ENCODE data around the gene EPS8L1. TPM values are rescaled to one million over a fixed set of nuclear protein-coding genes. Genes with fewer than 3 reads are reported as not detected.
A peak's percentile ranks its signal among the peaks of the same experiment; 100 is the strongest.

Gene EPS8L1
- polyA plus RNA-seq, 1 of the 3 experiments (the other 2 are of a cell fraction) = 12.9 TPM

- no peak for TF ChIP-seq EP300 (IDR thresholded peaks at IDR 0.05; ENCODE audit: borderline replicate concordance in 1 of 2, low read depth in 1 of 2, low read length in 1 of 2)
- no peak for TF ChIP-seq FOXJ3 (CRISPR knock-in tag; IDR thresholded peaks at IDR 0.05)
- no peak for TF ChIP-seq SMC3 (IDR thresholded peaks at IDR 0.05; ENCODE audit: low read depth, low read length)
- no peak for TF ChIP-seq FOXM1 (IDR thresholded peaks at IDR 0.05; ENCODE audit: low read depth)
- no peak for TF ChIP-seq PBX3 (IDR thresholded peaks at IDR 0.05)
Measured at GRCh38 chr19:55088021-55088451, 12.4 kb downstream of the EPS8L1 start (continued).

GRCh38 chr19:55088543-55089341 lies 13.1 kb downstream of the EPS8L1 start:
- peak; percentile 92 for DNase-seq
- peak; percentile 37 for TF ChIP-seq RAD21 (IDR thresholded peaks at IDR 0.05; ENCODE audit: low read length)
- peak; percentile 46 for TF ChIP-seq SMC3 (IDR thresholded peaks at IDR 0.05; ENCODE audit: low read depth, low read length)
- no peak for TF ChIP-seq RCOR1 (IDR thresholded peaks at IDR 0.05; ENCODE audit: low read length)
- TF ChIP-seq CTCF (IDR thresholded peaks at IDR 0.05) = peak; percentile 63
- no peak overlapping the region for H3K4me2 ChIP-seq
- POLR2A ChIA-PET = no interaction called here
- H3K27me3 ChIP-seq (ENCODE audit: insufficient read depth) = no peaks in the 10 kb centered on the region
- no peak overlapping the region for H3K4me3 ChIP-seq (ENCODE audit: low read depth in 2 of 2, low read length in 1 of 2)
- 56% methylated on average over 17 of the region's 18 CpGs for WGBS (ENCODE audit: low lambda C conversion rate)
- H3K79me2 ChIP-seq (ENCODE audit: insufficient read depth) = no peaks in the 10 kb centered on the region
- H4K20me1 ChIP-seq (ENCODE audit: insufficient read depth) = peaks cover 17% of the 10 kb centered on the region
- CTCF ChIA-PET = interaction anchor here (0.7 to 4.0 kb wide), 29 partner anchors 8 to 549 kb away, joined by 3 to 38 read pairs (median 4); partner anchors contain the start of genes DNAAF3, EPS8L1, PPP1R12C and RDH13
- no peak overlapping the region for H2AFZ ChIP-seq (ENCODE audit: low read depth)
- H3K9me3 ChIP-seq = no peaks in the 10 kb centered on the region
- H3K9me2 ChIP-seq = no peaks in the 10 kb centered on the region
- no peak overlapping the region; a peak in 1 of 4 replicates for H3K27ac ChIP-seq (ENCODE audit: low read depth in 2 of 2, low read length in 1 of 2)
- H3K36me3 ChIP-seq (replicated peaks in 1 of 2; ENCODE audit: control insufficient read depth in 1 of 2, insufficient read depth in 2 of 2, low read length in 1 of 2) = peaks cover 0 to 14% of the 10 kb centered on the region in 2 experiments
- peaks cover 5 to 18% of the 10 kb centered on the region in 2 experiments; a peak in 1 of 4 replicates for H3K4me1 ChIP-seq (ENCODE audit: control insufficient read depth in 1 of 2, insufficient read depth in 2 of 2, low read depth in 1 of 2, low read length in 1 of 2)
- H3K9ac ChIP-seq = no peak overlapping the region
- peaks cover 21% of the 10 kb centered on the region for H3F3A ChIP-seq (replicated peaks; ENCODE audit: insufficient read depth)

GRCh38 chr19:55089342-55089944 lies 13.8 kb downstream of the EPS8L1 start:
- CTCF ChIA-PET = interaction anchor here (0.7 to 4.0 kb wide), 16 partner anchors 9 to 548 kb away, joined by 3 to 38 read pairs (median 5); partner anchors contain the start of genes EPS8L1 and PPP1R12C
- H3K4me1 ChIP-seq (ENCODE audit: control insufficient read depth in 1 of 2, insufficient read depth in 2 of 2, low read depth in 1 of 2, low read length in 1 of 2) = peaks cover 5 to 18% of the 10 kb centered on the region in 2 experiments; a peak in 1 of 4 replicates
- no peak overlapping the region for H3K9ac ChIP-seq
- H3F3A ChIP-seq (replicated peaks; ENCODE audit: insufficient read depth) = peaks cover 21% of the 10 kb centered on the region
- POLR2A ChIA-PET = no interaction called here
- no peaks in the 10 kb centered on the region for H3K79me2 ChIP-seq (ENCODE audit: insufficient read depth)
- peaks cover 0 to 17% of the 10 kb centered on the region in 2 experiments for H3K36me3 ChIP-seq (replicated peaks in 1 of 2; ENCODE audit: control insufficient read depth in 1 of 2, insufficient read depth in 2 of 2, low read length in 1 of 2)
- no peaks in the 10 kb centered on the region for H3K27me3 ChIP-seq (ENCODE audit: insufficient read depth)
- no peak for DNase-seq
- peaks cover 17% of the 10 kb centered on the region for H4K20me1 ChIP-seq (ENCODE audit: insufficient read depth)
- no peak overlapping the region for H3K27ac ChIP-seq (ENCODE audit: low read depth in 2 of 2, low read length in 1 of 2)
- 93% methylated on average over 3 of the region's 3 CpGs for WGBS (ENCODE audit: low lambda C conversion rate)
- no peak overlapping the region for H3K4me3 ChIP-seq (ENCODE audit: low read depth in 2 of 2, low read length in 1 of 2)
- H2AFZ ChIP-seq (ENCODE audit: low read depth) = no peak overlapping the region
- no peak overlapping the region for H3K4me2 ChIP-seq
- no peaks in the 10 kb centered on the region for H3K9me2 ChIP-seq
- no peaks in the 10 kb centered on the region for H3K9me3 ChIP-seq
- no peak for TF ChIP-seq RFX5 (IDR thresholded peaks at IDR 0.05; ENCODE audit: low read length)
- no peak for TF ChIP-seq MXI1 (IDR thresholded peaks at IDR 0.05; ENCODE audit: low read depth, low read length)
- no peak for TF ChIP-seq SMC3 (IDR thresholded peaks at IDR 0.05; ENCODE audit: low read depth, low read length)
- no peak for TF ChIP-seq MEF2A (IDR thresholded peaks at IDR 0.05; ENCODE audit: borderline replicate concordance, low read depth)
- TF ChIP-seq FOXM1 (IDR thresholded peaks at IDR 0.05; ENCODE audit: low read depth) = no peak
- TF ChIP-seq ELF1 (IDR thresholded peaks at IDR 0.05) = no peak
- TF ChIP-seq GABPA (IDR thresholded peaks at IDR 0.05; ENCODE audit: low read depth) = no peak
- no peak for TF ChIP-seq RXRA (IDR thresholded peaks at IDR 0.05; ENCODE audit: borderline replicate concordance, low read depth)
- TF ChIP-seq GATA2 (CRISPR knock-in tag; IDR thresholded peaks at IDR 0.05) = no peak
- TF ChIP-seq TEAD4 (IDR thresholded peaks at IDR 0.05; ENCODE audit: borderline replicate concordance, insufficient read depth) = no peak
- no peak for TF ChIP-seq USF1 (IDR thresholded peaks at IDR 0.05; ENCODE audit: borderline replicate concordance, low read depth)
- no peak for TF ChIP-seq IRF3 (IDR thresholded peaks at IDR 0.05; ENCODE audit: low read depth, low read length)
- no peak for TF ChIP-seq FOXJ3 (CRISPR knock-in tag; IDR thresholded peaks at IDR 0.05)
